OCI-LY7 (cell line): ENCODE measurements around the gene LYPLAL1. TPM values are rescaled to one million over a fixed set of nuclear protein-coding genes. Genes with fewer than 3 reads are reported as not detected.

ENCODE experiments used
- BruUV-seq: library from RNA; stranded (reverse); fragments of 400-500 nt; replicated peaks from 2 replicates; lab custom pipeline; 2021; lab: Mats Ljungman, UMichigan
- CTCF ChIA-PET: fragments of 300-600 bp; sonication (Branson Sonifier 250); formaldehyde crosslinking; loops from one replicate; lab custom pipeline; 2022; ENCODE audit warnings: antibody characterized with exemption; ENCODE audit not compliant: unreplicated experiment; lab: Charles Lee
- POLR2A ChIA-PET: fragments of 300-600 bp; sonication (Branson Sonifier 250); formaldehyde crosslinking; loops from one replicate; lab custom pipeline; 2022; ENCODE audit warnings: antibody characterized with exemption; lab: Charles Lee
- DNase-seq: peaks from one replicate; pipeline ENCODE4 v3.0.0-alpha.2; 2015; ENCODE audit warnings: low spot score
- H2AFZ ChIP-seq: fragments of 200-600 bp; sonication (generic), shearing (Covaris generic); 2 replicates; pipeline ENCODE4 v1.6.1; 2014; ENCODE audit warnings: mild to moderate bottlenecking, antibody characterized with exemption, low read length, moderate library complexity
- H3K27ac ChIP-seq: fragments of 200-600 bp; sonication (generic); 2 replicates; pipeline ENCODE4 v1.5.1; 2014; ENCODE audit warnings: mixed run types, low read depth, mild to moderate bottlenecking, moderate library complexity, low read length, inconsistent platforms; ENCODE audit not compliant: poor library complexity, severe bottlenecking
- H3K36me3 ChIP-seq: fragments of 200-600 bp; sonication (generic); 2 replicates; pipeline ENCODE4 v1.6.1; 2014; ENCODE audit warnings: mild to moderate bottlenecking, antibody characterized with exemption, low read length, moderate library complexity, mixed read lengths; ENCODE audit not compliant: insufficient read depth
- H3K4me1 ChIP-seq: fragments of 200-600 bp; sonication (generic); 2 replicates; pipeline ENCODE4 v1.5.1; 2014; ENCODE audit warnings: mild to moderate bottlenecking, low read length; ENCODE audit not compliant: insufficient read depth, poor library complexity, severe bottlenecking
- H3K4me2 ChIP-seq: fragments of 200-600 bp; sonication (generic); 2 replicates; pipeline ENCODE4 v1.6.1; 2014; ENCODE audit warnings: mild to moderate bottlenecking, low read length
- H3K4me3 ChIP-seq: fragments of 200-600 bp; sonication (generic); 2 replicates; pipeline ENCODE4 v1.5.1; 2014; ENCODE audit warnings: mild to moderate bottlenecking, low read depth, low read length; ENCODE audit not compliant: poor library complexity, severe bottlenecking
- H3K79me2 ChIP-seq: fragments of 200-600 bp; sonication (generic); 2 replicates; pipeline ENCODE4 v1.6.1; 2016; ENCODE audit warnings: low read depth, mild to moderate bottlenecking, low read length, moderate library complexity, mixed read lengths; ENCODE audit not compliant: insufficient read depth
- H3K9me2 ChIP-seq: fragments of 200-600 bp; sonication (generic); 2 replicates; pipeline ENCODE4 v1.6.1; 2016; ENCODE audit warnings: mild to moderate bottlenecking, low read length, mixed read lengths; ENCODE audit not compliant: insufficient read depth
- H3K9me3 ChIP-seq: fragments of 200-600 bp; sonication (generic); 2 replicates; pipeline ENCODE4 v1.6.1; 2014; ENCODE audit warnings: mild to moderate bottlenecking, mixed run types, low read length, mixed read lengths
- H4K20me1 ChIP-seq: fragments of 200-600 bp; sonication (generic); 2 replicates; pipeline ENCODE4 v1.6.1; 2014; ENCODE audit warnings: mild to moderate bottlenecking, antibody characterized with exemption, low read length, moderate library complexity, mixed read lengths; ENCODE audit not compliant: insufficient read depth
- CTCF ChIP-seq: fragments of 200-600 bp; sonication (generic); conservative IDR thresholded peaks from 2 replicates; pipeline ENCODE4 v1.5.1; 2014; ENCODE audit warnings: mild to moderate bottlenecking, antibody characterized with exemption, low read length, moderate library complexity, mixed read lengths
- EZH2phosphoT487 ChIP-seq: fragments of 200-600 bp; sonication (generic); IDR thresholded peaks from 2 replicates; pipeline ENCODE4 v1.6.1; 2018; ENCODE audit warnings: low read depth, borderline replicate concordance, mild to moderate bottlenecking, mixed run types, antibody characterized with exemption, low read length, moderate library complexity, mixed read lengths
- intact Hi-C: fragments of 100-400 bp; cut with micrococcal nuclease; formaldehyde crosslinking; loops from one replicate; pipeline ENCODE4 v1.10.0; 2022; ENCODE audit not compliant: unreplicated experiment
- total RNA-seq, 2 experiments: library from RNA; depleted of rRNA in 1 of 2; stranded (reverse); fragments of >200 nt in 1 of 2; shearing (Covaris generic) in 1 of 2; gene quantifications; 2 replicates each; pipeline ENCODE4 v1.2.3, GENCODE V29; 2014 to 2022

LYPLAL1 gene
- total RNA-seq, 2 experiments from 2014 or later, result 19.6 to 32.1 TPM

DNA sequence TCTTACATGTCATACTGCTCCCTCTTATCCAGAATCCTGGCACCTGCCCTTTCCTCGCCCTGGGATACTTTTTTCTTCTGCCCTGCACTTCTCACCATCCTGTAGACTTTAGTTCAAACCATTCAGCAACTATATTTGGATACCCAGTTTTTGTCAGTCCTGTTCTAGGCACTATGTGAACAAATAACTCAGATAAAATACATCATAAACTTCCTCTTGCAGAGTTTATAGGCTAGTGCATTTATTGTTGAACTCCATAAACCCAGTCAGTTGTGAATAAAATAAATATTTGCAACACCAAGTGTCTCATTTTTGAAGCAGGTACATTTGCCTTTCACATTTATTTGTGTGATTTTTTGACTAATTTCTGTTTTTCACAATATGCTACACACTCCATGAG, 4.3 kb downstream of the LYPLAL1 start:
- no peak for DNase-seq
- intact Hi-C loops, result loop anchor here (10.0 kb wide), 1 partner anchor 893 kb away; the partner anchor contains the start of gene RRP15
- no peak for TF ChIP-seq EZH2phosphoT487
- no peak for TF ChIP-seq CTCF
- ChIA-PET POLR2A (interaction anchor here (2.7 kb wide), 1 partner anchor 10 kb away, joined by 14 read pairs; no protein-coding TSS in a partner anchor), CTCF (no interaction called here)
- Histone ChIP-seq H3K4me1 (peaks cover 14% of the 10 kb centered on the region), H3K79me2 (peaks cover 13% of the 10 kb centered on the region), H3K9me2 (no peaks in the 10 kb centered on the region), H2AFZ (no peak overlapping the region), H3K27ac (no peak overlapping the region), H3K4me2 (no peak overlapping the region), H3K36me3 (peaks cover 22% of the 10 kb centered on the region), H4K20me1 (no peaks in the 10 kb centered on the region), H3K9me3 (peaks cover 2% of the 10 kb centered on the region; the same call in 1 of the 2 replicates), H3K4me3 (no peak overlapping the region)
- BruUV-seq, result no TSS peak

- intact Hi-C loops, result loop anchor here (10.0 kb wide), 1 partner anchor 894 kb away; the partner anchor contains the start of gene RRP15
Observed at GRCh38 chr1:219179293-219179692, 5.6 kb downstream of the LYPLAL1 start.

More at GRCh38 chr1:219179293-219179692, 5.6 kb downstream of the LYPLAL1 start:
- POLR2A ChIA-PET, result interaction anchor here (0.7 to 2.1 kb wide), 6 partner anchors 8 to 903 kb away, joined by 3 to 9 read pairs (median 3); no protein-coding TSS in a partner anchor
- Histone ChIP-seq H3K9me3 (no peaks in the 10 kb centered on the region), H4K20me1 (no peaks in the 10 kb centered on the region), H3K79me2 (peaks cover 13% of the 10 kb centered on the region), H3K4me1 (peaks cover 8% of the 10 kb centered on the region), H2AFZ (no peak overlapping the region), H3K4me2 (no peak overlapping the region), H3K36me3 (peaks cover 32% of the 10 kb centered on the region), H3K9me2 (no peaks in the 10 kb centered on the region), H3K27ac (no peak overlapping the region), H3K4me3 (no peak overlapping the region)
- CTCF ChIA-PET, result no interaction called here
- TF ChIP-seq CTCF (no peak), EZH2phosphoT487 (no peak)
- DNase-seq, result no peak
- no TSS peak for BruUV-seq
